HPDE6-E6E7 (cell line): ENCODE data around the gene DEF6.
A peak's percentile ranks its signal among the peaks of the same experiment; 100 is the strongest.

ENCODE experiments used
- DNase-seq: peaks from one replicate; pipeline ENCODE4 v3.0.0; 2011; ENCODE audit warnings: missing footprints; ENCODE audit errors: extremely low spot score

The DEF6 gene

GRCh38 chr6:35297601-35298481, at the start of gene DEF6:
Gene DEF6 (plus strand): TSS chr6:35297818. CDS start chr6:35297857, 39 bp downstream.
- DNase-seq: peak; percentile 96

GRCh38 chr6:35248300-35248699, 49.3 kb upstream of the DEF6 start:
- DNase-seq: no peak

- no peak for DNase-seq
These were observed 48.7 kb upstream of the DEF6 start for GRCh38 chr6:35248965-35249364.

- no peak for DNase-seq
These were observed 45.7 kb upstream of the DEF6 start for GRCh38 chr6:35251949-35252348.

- DNase-seq: no peak
These were observed 44.4 kb upstream of the DEF6 start for GRCh38 chr6:35253249-35253648.

- no peak for DNase-seq
These were observed 39.3 kb upstream of the DEF6 start for GRCh38 chr6:35258336-35258735.

- peak; percentile 54 for DNase-seq
These were observed 38.8 kb upstream of the DEF6 start for GRCh38 chr6:35258858-35259193.

- DNase-seq: peak; percentile 97
These were observed 38.2 kb upstream of the DEF6 start, which contains the start of gene ZNF76 for GRCh38 chr6:35259194-35259947. Gene ZNF76 (plus strand): TSS chr6:35259735. CDS start chr6:35281152, 21,417 bp downstream.

GRCh38 chr6:35259948-35260590, 37.5 kb upstream of the DEF6 start:
- peak; percentile 63 for DNase-seq

- DNase-seq: no peak
These were observed 36.7 kb upstream of the DEF6 start for GRCh38 chr6:35260591-35261570.

GRCh38 chr6:35262596-35262995, 35.0 kb upstream of the DEF6 start:
- DNase-seq: no peak

GRCh38 chr6:35264550-35265274, 32.9 kb upstream of the DEF6 start:
- no peak for DNase-seq

GRCh38 chr6:35265523-35265922, 32.1 kb upstream of the DEF6 start:
- no peak for DNase-seq

GRCh38 chr6:35267446-35267845, 30.2 kb upstream of the DEF6 start:
- DNase-seq: no peak

GRCh38 chr6:35267897-35268296, 29.7 kb upstream of the DEF6 start:
- DNase-seq: no peak

- DNase-seq: no peak
These were observed 25.6 kb upstream of the DEF6 start for GRCh38 chr6:35272005-35272404.

GRCh38 chr6:35273822-35274559, 23.6 kb upstream of the DEF6 start:
- no peak for DNase-seq

- DNase-seq: no peak
These were observed 21.8 kb upstream of the DEF6 start for GRCh38 chr6:35275744-35276260.

- DNase-seq: no peak
These were observed 18.9 kb upstream of the DEF6 start for GRCh38 chr6:35278708-35279107.

GRCh38 chr6:35280903-35281302, 16.7 kb upstream of the DEF6 start:
- DNase-seq: no peak
